ENCODE measurements around the gene C19orf44.
"Not testable (repeated sequence)": the region's sequence is repeated elsewhere in the genome, so short reads cannot be mapped to it uniquely, and the experiment has no call there.

C19orf44 gene

GRCh38 chr19:16532440-16533234 lies 36.4 kb downstream of the C19orf44 start:
- no peak for DNase-seq (ENCODE audit: low read depth in 2 of 2, low spot score in 1 of 2)

GRCh38 chr19:16535381-16535780 lies 39.2 kb downstream of the C19orf44 start:
- DNase-seq (ENCODE audit: low read depth in 2 of 2, low spot score in 1 of 2) = no peak

DNA sequence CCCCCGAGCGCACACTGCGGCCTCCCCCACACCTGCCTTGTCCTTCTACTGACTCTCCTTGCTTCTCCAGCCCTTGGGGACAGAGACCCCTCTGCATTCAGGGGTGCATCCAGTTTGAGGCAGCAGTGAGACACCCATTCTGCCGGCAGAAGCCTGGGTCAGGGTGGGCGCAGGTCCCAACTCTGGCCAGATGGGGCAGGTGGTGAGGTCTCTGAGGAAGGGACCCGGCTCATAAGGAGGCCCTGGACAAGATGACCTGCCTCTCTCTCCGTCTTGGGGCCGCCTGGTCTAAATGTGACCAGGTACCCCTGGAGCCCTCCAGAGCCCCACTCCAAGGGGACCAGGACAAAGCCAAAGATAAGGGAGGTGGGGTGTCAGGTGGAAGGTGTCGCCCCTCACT lies 39.9 kb downstream of the C19orf44 start:
- DNase-seq (ENCODE audit: low read depth in 2 of 2, low spot score in 1 of 2) = no peak

GRCh38 chr19:16537111-16537510 lies 40.9 kb downstream of the C19orf44 start:
- no peak for DNase-seq (ENCODE audit: low read depth in 2 of 2, low spot score in 1 of 2)

GRCh38 chr19:16540948-16541347 lies 44.8 kb downstream of the C19orf44 start:
- DNase-seq (ENCODE audit: low read depth in 2 of 2, low spot score in 1 of 2) = no peak

DNA sequence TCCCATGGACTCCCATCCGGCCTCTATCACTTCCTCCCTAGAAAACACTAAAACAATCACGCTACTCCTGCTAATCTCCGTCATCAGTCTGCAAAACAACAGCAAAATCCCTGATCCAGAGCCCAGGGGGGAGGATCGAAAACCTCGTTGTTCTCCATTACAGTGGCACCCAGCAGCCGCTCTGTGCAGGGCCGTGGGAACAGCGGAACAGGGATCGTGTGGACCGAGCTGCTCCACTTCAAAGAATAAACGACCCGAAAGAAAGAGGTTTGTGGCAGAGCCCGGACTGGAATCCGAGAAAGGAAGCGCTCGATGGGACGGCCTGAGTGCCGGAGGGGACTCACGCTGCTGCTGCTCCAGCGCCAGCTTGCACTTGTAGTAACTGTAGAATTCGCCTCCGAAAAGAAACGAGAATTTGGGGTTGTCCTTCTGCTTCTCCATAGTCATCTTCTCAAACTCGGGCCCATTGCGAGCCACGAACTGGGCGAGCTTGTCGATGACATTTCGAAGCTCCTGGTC lies 45.4 kb downstream of the C19orf44 start:
- DNase-seq (ENCODE audit: low read depth in 2 of 2, low spot score in 1 of 2) = no peak

DNA sequence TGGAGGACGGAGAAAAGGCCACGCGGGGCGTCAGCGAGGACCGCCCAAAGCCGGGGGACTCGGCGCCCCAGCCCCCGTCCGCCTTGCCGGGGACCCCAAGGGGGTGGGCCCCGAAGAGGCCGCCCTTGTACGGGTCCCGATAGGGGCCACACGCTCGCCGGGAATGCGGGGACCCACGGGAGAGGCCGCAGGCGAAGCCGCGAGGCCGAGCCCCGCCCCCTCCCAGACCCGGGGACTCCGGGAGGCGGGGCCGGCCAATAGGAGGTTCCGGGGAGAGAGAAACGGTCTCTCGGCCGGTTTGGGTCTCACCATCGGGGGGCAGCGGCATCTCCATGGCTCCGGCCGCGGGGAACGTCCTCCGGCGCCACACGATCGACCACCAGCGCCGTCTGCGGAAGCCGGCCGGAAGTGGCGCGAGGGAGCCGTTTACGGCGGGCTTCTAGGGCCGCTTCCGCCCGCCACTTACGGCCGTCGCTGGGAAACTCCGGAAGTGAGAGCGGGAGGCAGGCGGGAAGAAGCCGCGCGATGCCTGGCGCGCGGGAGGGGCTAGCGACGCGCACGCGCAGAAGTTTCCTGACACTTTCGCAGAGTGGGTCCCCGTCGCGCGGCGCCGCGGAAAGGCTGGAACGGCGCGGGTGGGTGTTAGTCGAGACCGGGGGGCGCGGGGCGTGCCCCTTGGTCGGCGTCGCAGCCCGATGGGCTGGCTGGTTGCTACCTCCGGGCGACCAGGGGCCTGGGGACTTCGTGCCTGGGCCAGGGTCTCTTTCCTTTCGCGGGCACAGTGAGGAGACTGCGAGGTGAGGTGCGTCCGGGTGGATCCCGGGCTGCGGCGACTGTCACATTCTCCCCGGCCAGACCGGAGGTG lies 46.1 kb downstream of the C19orf44 start, which contains the start of gene CHERP:
Gene CHERP, minus strand, starts transcription at position 393 of the 865 bp plus-strand sequence. Its CDS starts 59 bp downstream, at position 334.
- peak; percentile 83 to 91 for DNase-seq (ENCODE audit: low read depth in 2 of 2, low spot score in 1 of 2)

- no peak for DNase-seq (ENCODE audit: low read depth in 2 of 2, low spot score in 1 of 2)
Observed at GRCh38 chr19:16542910-16543472, 46.8 kb downstream of the C19orf44 start.

- DNase-seq (ENCODE audit: low read depth in 2 of 2, low spot score in 1 of 2) = not testable (repeated sequence)
Observed at GRCh38 chr19:16543734-16544133, 47.5 kb downstream of the C19orf44 start.

- DNase-seq (ENCODE audit: low read depth in 2 of 2, low spot score in 1 of 2) = no peak
Observed at GRCh38 chr19:16544473-16545231, 48.5 kb downstream of the C19orf44 start.

- no peak for DNase-seq (ENCODE audit: low read depth in 2 of 2, low spot score in 1 of 2)
Observed at GRCh38 chr19:16548956-16549355, 52.8 kb downstream of the C19orf44 start.

GRCh38 chr19:16551902-16552301 lies 55.7 kb downstream of the C19orf44 start:
- DNase-seq (ENCODE audit: low read depth in 2 of 2, low spot score in 1 of 2) = not testable (repeated sequence)

DNA sequence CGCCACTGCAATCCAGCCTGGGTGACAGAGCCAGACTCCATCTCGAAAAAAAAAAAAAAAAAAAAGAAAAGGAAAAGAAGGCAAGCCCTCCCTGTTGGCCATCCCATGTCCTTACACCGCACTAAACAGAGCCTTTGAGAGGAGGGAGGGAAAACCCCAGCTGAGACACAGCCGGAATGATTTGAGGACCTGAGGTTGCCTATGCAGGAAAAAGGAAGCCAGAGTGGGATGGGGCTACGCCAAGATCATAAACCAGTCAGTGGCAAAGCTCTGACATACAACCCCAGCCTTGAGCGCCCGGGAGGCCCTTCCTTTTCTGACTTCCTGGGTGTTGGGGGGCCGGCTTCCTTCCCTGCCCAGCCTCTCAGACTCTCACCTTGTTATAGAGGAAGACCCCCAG lies 58.6 kb downstream of the C19orf44 start:
- DNase-seq (ENCODE audit: low read depth in 2 of 2, low spot score in 1 of 2) = no peak

- DNase-seq (ENCODE audit: low read depth in 2 of 2, low spot score in 1 of 2) = no peak
Observed at GRCh38 chr19:16559780-16560276, 63.6 kb downstream of the C19orf44 start.

- no peak for DNase-seq (ENCODE audit: low read depth in 2 of 2, low spot score in 1 of 2)
Observed at GRCh38 chr19:16561382-16561781, 65.2 kb downstream of the C19orf44 start.

- DNase-seq (ENCODE audit: low read depth in 2 of 2, low spot score in 1 of 2) = no peak
Observed at GRCh38 chr19:16562608-16563025, 66.4 kb downstream of the C19orf44 start.

DNA sequence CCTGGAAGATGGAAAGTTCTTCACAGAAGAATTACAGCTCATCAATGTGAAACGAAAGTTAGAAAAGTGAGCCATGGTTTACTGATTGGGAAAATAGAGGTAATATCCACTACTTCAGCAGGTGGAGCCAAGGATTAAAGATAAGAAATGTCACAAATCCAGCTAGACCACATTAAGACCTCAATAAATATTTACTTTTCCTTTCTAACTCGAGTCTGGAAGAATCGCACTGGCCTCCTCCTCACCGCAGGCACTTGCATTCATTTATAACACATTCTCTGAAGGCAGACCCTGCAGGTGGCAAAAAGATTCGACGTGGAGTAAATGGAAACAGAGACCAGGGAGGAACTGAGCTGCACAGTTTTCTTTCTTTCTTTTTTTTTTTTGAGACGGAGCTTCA lies 68.6 kb downstream of the C19orf44 start:
- no peak for DNase-seq (ENCODE audit: low read depth in 2 of 2, low spot score in 1 of 2)

DNA sequence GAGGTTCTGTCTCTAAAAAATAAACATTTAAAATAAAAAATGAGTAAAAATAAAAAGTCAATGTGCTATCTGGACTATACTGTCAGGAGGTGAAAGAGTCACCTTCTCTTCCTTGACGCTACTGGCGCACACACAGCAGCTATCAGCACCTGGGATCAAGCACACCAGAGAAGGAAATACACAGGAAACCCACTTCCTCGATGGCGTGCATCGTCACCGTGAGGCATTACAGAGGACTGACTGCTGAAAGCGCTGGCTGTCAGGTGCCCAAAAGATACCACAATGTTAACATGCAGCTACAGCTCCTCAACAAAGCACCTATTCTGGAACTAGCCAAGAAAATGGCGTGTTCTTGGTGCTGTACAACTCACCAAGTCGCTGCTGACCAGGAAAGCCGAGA lies 70.0 kb downstream of the C19orf44 start:
- DNase-seq (ENCODE audit: low read depth in 2 of 2, low spot score in 1 of 2) = peak; percentile 46 to 49

DNA sequence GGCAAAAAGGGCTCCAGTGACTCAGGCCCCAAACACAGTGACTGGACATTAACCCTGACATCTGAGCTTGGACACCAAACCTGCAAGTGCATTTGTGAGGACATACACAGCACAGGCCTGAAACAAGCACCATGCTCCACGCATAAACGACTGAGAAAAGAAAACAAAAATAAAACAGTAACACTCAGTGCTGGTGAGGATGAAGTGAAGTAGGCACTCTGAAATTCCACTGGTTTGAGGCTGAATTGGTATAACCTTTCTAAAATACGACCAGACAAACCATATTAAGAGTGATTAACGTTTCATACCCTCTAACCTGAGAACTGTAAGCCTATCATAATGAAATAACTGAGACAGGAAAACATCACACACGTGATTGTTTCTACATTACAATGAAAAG lies 70.5 kb downstream of the C19orf44 start:
- no peak for DNase-seq (ENCODE audit: low read depth in 2 of 2, low spot score in 1 of 2)

DNA sequence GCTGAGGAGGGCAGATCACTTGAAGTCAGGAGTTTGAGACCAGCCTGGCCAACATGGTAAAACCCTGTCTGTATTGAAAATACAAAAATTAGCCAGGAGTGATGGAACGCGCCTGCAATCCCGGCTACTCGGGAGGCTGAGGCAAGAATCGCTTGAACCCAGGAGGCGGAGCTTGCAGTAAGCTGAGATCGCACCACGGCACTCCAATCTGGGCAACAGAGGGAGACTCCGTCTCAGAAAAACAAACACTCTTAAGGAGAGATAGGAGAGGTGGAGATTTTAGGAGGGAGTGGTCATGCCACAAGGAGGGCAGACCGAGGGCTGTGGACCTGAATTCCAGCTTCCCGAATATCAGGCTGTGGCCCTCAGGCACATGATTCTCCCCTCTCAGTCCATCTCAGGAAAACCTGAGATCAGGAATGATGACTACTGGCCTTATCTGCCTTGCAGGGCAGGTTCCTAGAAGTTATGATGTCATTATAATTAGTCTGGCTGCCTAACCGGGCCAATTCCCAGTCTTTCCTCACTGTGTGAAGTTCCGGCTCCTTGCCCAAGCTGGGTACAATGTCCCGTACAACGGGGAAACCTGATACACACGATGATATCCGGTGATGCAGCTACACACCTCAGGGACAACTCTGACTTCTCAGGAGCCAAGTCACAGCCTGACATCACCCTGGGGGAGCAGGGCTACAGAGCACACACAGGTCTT lies 73.6 kb downstream of the C19orf44 start:
- no peak for DNase-seq (ENCODE audit: low read depth in 2 of 2, low spot score in 1 of 2)
